NK-92 (cell line): ENCODE measurements around the gene FKBP10.
"Not testable (repeated sequence)": the region's sequence is repeated elsewhere in the genome, so short reads cannot be mapped to it uniquely, and the experiment has no call there.

Experiments
- DNase-seq: peaks from one replicate; lab custom pipeline; 2025; ENCODE audit not compliant: unreplicated experiment; lab: John Stamatoyannopoulos, UW

Gene FKBP10, protein sequence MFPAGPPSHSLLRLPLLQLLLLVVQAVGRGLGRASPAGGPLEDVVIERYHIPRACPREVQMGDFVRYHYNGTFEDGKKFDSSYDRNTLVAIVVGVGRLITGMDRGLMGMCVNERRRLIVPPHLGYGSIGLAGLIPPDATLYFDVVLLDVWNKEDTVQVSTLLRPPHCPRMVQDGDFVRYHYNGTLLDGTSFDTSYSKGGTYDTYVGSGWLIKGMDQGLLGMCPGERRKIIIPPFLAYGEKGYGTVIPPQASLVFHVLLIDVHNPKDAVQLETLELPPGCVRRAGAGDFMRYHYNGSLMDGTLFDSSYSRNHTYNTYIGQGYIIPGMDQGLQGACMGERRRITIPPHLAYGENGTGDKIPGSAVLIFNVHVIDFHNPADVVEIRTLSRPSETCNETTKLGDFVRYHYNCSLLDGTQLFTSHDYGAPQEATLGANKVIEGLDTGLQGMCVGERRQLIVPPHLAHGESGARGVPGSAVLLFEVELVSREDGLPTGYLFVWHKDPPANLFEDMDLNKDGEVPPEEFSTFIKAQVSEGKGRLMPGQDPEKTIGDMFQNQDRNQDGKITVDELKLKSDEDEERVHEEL

DNA sequence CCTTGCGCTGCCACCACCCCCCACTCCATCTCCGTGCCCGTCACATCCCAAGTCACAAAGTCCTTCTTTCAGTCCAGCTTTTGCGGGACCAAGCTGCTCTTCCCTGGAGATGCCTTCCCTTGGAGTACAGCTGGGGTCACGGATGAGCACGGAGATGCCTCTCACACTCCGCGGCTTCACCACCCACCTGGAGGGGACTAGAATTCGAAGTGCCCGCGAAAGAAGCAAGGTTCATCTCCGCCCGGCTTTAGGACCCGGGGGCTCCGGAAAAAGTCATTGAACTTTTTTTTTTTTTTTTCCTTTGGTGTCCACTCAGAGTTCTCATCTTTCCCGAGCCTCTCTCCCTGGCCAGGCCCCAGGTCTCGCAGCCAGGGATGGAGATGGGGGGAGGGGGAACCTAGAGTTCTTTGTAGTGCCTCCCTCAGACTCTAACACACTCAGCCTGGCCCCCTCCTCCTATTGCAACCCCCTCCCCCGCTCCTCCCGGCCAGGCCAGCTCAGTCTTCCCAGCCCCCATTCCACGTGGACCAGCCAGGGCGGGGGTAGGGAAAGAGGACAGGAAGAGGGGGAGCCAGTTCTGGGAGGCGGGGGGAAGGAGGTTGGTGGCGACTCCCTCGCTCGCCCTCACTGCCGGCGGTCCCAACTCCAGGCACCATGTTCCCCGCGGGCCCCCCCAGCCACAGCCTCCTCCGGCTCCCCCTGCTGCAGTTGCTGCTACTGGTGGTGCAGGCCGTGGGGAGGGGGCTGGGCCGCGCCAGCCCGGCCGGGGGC is at the start of gene FKBP10:
Gene FKBP10 (plus strand): TSS at position 624 of the 771 bp plus-strand sequence. CDS start 31 bp downstream, at position 655.
- no peak for DNase-seq

DNA sequence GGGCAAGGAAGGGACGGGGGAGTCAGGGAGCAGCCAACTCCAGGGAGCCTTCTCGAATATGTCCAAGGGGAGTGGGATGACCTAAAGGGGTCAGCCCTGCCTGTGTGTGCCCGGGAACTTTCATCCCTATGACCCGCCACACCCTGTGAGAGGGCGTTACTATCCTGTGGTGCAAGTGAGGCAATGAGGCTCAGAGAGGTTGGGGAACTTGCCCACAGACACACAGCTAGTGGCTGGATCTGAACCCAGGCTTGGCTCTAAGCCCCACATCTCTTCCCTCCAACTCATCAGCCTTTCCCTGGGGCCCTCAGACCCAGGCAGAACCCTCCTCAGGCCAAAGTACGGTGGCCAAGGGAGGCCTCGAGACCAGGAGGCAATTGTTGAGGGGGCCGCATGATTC is 49.5 kb upstream of the FKBP10 start:
- no peak for DNase-seq

DNA sequence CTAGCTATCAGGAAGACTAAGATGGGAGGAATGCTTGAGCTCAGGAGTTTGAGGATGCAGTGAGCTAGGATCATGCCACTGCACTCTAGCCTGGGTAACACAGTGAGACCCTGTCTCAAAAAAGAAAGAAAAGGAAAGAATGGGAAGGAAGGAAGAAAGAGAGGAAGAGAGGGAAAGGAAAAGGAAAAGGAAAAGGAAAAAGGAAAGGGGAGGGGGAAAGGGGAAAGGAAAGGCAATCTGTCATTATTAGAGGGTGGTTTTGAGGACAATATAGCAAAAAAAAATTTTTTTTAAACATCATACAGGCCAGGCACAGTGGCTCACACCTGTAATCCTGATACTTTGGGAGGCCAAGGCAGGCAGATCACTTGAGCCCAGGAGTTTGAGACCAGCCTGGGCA is 46.7 kb upstream of the FKBP10 start:
- DNase-seq, result no peak

DNA sequence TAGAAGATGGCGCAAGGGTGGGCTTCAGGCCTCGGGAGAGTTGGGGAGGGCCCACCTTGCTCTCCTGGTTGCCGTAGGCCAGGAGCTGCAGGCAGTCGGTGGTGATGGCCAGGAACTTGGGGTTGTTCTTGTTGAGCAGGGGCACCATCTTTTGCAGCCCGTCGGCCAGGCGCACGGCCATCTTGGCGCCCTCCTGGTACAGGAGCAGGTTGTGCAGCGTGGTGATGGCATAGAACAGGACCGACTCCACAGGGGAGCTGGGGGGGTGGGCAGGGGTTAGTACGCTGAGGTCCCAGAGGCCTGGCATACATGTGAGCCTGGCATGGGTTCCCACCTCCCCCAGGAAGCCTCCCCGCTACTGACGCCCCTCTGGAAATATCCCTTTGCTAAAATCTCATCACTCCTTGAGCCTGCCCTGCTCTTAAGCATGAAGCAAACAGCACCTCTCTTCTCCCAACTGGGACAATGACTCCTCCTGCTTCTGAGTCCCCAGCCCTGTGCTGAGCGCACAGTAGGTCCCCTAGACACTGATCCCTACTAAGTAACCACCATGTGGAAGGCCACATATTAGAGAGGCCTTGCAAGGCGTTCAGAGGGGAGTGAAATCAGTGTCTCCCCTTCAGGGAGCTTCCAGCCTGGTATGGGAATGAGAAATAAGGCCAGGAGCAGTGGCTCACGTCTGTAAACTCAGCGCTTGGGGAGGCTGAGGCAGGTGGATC is 45.3 kb upstream of the FKBP10 start:
- no peak for DNase-seq

DNA sequence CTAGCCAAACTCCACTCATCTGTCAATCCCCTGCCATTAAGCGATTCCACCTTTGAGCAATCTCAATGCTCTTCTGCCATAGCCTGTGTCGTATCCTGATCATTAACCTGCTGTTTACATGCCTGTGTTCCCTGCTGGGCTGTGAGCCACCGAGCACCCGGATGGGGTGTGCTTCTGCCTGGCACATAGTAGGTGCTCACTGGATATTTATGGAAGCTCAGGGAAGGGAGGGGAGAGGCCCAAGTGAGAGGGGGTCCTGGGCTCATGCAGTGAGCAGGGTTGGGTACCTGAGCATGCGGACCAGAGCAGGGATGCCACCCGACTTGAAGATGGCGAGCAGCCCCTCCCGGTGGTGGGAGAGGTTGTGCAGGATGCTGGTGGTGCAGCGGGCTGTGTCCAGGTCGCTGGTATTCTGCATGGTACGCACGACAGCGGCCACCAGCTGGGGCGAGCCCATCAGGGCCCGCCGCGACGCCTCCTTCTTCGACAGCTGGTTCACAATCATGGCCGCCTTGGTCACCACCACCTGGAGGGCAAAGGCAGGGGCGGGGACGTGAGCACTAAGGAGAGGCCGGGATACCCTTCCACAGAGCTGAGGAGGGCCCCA is 44.0 kb upstream of the FKBP10 start:
- DNase-seq, result no peak

DNA sequence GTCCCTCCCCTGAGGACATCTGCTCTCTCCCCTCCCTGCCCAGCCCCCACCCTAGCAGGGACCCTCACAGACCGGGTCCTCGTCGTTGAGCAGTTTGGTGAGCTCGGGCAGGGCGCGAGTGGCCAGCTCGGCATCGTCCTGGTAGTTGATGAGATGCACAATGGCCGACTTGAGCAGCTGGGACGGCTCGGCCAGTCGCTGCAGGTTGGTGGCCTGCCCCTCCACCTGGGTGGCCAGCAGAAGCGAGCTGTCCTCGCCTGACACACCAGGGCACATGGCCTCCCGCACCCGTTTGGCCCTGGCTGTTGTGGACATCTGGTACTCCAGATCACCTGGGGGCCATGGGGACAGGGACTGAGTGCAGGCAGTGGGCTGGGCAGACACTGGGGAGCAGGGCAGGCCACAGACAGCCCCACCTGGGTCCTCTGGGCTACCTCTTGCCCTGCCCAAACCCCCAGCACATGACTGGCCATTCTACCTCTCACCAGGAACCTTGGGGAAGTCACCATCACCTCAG is 43.4 kb upstream of the FKBP10 start:
- DNase-seq, result no peak

DNA sequence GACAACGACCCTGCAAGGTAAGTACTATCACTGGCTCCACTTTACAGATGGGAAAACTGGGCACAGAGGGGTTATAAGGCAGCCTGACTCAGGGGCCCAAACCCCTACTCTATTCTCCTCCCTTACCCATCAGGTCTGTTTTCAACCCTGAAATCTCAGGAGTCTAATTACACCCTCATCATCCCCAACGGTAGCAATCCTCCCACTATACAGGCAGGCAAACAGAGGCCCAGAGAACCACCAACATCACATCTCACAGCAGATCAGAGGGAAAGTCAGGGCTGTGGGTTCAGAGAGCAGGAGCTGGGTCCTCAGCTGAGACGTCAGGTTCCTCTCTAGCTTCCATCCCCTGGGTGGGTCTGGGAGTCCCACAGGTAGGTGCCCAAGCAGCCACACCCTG is 42.8 kb upstream of the FKBP10 start:
- DNase-seq, result no peak

DNA sequence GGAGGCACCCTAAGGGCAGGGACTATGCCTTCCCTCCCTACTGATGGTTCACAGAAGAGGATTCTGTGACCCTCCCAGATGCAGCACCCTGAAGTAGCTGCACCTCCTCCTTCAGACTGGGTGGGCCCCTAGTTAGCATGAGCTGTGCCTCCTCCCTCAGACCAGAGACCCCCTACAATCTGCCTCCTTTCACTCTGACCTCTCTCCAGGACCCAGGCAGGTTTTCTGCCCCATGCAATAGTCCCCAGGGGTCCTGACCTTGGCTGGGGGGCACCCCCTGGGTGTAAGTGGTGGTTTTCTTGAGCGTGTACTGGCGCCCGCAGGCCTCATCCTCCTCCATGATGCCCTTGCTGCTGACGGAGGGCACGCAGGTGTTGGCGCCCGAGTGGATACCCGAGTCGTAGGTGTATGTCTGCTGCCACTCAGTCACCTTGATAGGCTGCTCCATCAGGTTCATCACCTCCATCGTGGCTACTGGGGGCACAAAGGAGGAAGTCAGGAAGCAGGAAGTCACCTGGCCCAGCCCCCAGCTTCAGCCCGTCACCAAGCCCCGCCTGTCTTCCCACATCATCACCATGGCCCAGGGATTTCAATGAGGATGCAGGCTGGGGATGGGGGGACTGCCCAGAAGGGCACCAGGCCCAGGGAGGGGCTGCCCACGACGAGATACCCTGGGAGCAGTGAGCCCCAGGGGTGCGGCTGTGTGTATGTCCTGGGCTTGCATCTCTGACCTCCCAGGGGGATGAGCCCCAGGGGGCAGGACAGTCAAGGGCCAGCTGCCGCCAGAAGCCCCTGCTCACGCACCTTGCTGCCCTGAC is 41.2 kb upstream of the FKBP10 start:
- DNase-seq, result no peak

DNA sequence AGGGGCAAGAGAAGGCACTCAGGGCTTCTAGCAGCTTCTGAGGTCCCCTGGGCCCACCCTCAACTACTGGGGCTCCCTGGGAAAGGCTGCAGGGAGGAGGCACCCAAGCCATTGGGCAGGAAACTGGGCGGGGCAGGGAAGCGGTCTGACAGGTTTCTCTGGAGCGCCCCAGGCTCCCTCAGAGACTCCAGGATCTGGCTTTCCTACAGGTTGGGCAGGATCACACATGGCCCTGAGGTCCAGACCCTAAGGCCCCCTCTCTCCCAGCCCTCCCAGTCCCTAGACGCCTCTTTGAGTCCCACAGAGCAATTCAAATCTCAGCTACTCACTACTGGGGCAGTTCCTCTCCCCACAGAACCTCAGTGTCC is 40.6 kb upstream of the FKBP10 start:
- no peak for DNase-seq

DNA sequence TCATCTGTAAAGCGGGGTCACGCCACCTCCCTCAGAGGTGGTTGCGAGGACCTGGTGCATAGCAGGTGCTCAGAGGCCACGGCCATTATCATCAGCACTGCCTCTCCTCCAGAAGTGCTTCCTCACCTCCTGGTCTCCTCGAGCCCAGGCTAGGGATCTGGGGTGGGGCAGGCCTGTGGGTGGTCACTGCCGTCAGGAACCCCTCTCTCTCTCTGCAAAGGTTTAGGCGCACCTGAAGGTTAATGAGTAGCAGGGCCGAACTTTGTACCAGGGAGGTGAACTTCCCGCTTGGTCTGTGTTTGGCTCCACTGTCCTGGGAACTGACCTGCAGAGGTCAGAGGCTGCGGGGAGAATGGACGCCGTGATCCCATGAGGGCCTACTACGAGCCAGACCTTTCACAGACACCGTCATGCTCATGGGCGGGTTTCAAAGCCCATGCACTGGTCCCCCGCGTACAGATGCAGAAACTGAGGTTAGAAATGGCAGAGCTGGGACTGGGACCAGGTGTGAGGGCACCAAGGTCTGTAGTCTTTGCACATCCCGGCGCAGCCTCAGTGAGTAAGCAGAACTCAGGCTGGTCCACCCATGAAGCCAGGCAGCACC is 40.1 kb upstream of the FKBP10 start:
- no peak for DNase-seq

DNA sequence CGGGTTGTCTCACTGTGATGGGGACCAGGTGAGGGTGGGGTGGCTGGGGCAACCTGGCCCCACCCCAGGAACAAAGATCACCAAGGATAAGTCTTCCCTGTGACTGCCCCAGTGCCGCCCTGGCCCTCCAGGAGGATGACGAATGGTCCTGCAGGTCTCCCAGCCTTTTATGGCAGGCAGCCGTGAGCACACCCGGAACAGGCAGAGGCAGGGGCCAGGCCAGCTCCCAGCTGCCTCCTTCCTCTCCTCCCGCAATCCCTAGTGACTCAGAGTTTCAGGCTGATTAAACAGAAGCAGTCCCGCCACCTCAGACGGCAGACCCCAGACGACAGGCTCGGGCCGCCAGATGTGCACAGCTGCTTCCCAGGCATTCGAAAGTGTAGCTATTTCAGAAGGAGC is 39.6 kb upstream of the FKBP10 start:
- DNase-seq, result no peak

DNA sequence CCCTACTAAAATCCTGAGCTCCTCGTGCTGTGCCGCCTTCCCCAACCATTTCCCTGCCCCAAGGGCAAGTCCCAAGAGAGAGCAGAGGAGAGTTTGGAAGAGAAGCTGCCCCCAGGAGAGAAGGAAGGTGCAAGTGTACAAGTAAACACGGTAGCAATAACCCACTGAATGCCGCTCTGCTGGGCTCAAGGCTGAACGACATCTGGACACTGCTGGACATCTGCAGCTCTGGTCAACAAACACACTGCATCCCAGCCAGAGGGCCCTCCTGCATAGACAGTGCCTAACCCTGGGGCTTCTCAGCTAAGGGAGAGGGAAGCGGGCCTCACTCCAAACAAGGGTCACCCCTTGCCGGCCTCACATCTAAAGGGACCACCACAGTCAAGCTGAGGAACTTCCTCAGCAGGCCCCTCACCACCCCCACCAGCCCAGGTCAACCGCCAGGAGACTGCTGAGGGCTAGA is 39.0 kb upstream of the FKBP10 start:
- no peak for DNase-seq

DNA sequence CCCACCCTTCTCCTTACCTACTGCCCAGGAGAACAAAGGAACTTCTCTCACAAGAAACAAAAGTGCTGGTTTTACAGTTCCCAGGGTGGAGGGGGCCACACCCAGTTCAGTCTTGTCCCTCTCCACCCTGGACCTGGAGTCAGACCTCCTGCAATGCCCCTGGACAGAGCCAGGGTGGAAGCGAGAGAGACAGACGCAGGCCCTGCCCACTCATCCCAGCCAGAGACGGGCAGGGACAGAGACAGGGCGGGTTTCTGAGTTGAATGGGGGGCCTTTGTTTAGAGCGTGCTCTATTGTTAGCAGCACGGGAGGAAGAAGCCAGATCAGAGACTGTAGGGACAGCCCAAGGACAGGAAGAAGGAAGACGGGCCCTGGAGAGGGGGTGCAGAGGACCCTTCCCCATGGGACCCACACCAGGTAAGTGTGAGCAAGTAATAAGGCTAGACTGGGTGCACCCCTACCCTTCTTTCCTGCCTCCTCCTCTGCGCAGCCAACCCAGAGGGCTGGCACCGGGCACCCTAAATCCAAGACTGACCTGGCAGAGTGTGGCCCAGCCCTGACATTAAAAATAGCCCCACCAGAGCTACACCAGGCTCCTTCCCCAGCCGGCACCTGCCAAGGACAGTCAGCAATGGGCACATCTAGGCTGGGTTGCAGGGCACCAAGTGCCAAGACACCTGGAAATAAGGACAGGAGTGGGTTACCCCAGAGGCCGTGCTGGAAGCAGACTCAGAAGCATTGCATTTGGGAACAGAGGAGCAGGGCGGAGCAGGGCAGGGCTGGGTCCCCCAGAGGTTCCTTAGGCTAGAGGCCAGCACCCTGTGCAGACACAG is 37.2 kb upstream of the FKBP10 start:
- DNase-seq, result no peak

DNA sequence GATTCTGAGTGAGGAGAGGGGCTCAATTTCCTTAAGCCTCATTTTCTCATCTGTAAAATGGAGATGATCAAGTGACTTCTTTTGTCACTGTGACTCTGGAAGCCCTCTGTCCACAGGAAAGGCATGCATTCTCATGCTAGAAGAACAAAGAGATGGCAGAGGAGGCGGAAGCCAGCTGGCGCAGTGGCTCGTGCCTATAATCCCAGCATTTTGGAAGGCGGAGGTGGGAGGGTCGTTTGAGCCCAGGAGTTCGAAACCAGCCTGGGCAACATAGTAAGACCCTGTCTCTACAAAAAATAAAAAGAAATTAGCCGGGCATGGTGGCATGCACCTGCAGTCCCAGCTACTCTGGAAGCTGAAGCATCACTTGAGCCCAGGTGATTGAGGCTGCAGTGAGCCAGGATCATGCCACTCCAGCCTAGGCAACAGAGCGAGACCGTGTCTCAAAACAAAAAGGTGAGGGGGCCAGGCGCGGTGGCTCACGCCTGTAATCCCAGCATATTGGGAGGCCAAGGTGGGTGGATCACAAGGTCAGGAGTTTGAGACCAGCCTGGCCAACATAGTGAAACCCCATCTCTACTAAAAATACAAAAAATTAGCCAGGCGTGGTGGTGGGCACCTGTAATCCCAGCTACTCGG is 36.4 kb upstream of the FKBP10 start:
- DNase-seq, result not testable (repeated sequence)

DNA sequence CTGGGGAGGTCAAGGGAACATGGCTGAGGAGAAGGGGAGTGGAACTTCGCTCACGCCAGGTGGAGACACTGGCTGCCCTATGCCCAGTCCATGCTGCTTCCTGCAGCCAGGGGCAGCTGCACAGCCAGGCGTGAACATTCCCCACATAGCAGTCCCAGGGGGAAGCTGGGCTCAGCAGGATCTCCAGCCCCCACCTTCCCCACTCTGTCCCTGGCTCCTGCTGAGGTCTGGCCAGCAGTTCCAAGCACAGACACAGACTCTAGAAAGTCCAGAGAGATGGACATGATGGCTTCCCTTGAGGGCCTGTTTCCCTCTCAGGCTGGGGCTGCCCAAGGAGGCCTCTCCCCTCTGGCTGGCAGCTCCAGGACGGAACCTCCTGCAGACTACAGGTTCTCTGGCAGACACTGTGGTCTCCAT is 35.6 kb upstream of the FKBP10 start:
- no peak for DNase-seq

DNA sequence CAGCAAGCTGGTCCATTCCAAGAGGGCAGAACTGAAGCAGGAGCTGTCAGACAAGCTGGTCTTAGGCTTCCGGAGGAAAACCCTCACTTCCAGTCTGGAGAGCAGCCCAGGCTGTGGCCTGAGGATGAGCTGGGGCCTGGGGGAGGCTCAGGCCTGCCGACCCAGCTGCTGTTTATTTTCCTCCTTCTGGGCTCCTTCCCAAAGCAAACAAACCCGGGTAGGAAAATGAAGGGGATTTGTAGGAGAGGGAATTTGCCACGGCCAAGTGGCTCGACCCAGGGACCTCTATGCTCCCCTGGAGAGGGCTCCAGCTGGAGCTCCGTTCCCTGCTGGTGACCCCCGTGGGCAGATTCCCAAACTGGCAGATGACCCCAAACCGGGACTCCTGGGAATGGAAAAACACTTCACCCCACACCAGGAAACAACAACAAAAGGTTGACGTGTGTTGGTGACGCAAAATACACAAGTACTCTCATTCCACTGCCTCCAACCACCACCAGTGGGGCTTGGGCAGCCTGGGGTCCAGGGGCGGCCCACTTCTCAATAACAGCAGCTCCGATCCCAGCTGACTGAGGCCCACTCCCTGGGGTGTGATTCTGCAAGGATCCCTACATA is 35.1 kb upstream of the FKBP10 start:
- DNase-seq, result no peak

DNA sequence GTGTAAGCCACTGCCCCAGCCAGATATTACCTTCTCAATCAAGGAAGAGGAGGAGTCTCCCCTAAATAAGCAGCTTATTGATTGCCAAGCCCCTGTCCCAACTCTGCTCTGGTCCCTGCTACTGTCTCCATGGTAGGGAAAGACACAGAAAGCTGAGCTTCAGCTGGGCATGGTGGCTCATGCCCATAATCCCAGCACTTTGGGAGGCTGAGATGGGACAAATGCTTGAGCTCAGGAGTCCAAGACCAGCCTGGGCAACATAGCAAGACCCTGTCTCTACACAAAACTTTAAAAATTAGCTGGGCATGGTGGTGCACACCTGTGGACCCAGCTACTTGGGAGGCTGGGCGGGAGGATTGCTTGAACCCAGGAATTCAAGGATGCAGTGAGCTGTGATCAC is 32.9 kb upstream of the FKBP10 start:
- no peak for DNase-seq
